NCI-H1417 (cell line): ENCODE measurements around the gene FAXC.
"Not testable (repeated sequence)": the region's sequence is repeated elsewhere in the genome, so short reads cannot be mapped to it uniquely, and the experiment has no call there.

Experiments
- DNase-seq, 3 experiments: peaks; one replicate each; lab custom pipeline; 2025; lab: John Stamatoyannopoulos, UW

The FAXC gene

DNA sequence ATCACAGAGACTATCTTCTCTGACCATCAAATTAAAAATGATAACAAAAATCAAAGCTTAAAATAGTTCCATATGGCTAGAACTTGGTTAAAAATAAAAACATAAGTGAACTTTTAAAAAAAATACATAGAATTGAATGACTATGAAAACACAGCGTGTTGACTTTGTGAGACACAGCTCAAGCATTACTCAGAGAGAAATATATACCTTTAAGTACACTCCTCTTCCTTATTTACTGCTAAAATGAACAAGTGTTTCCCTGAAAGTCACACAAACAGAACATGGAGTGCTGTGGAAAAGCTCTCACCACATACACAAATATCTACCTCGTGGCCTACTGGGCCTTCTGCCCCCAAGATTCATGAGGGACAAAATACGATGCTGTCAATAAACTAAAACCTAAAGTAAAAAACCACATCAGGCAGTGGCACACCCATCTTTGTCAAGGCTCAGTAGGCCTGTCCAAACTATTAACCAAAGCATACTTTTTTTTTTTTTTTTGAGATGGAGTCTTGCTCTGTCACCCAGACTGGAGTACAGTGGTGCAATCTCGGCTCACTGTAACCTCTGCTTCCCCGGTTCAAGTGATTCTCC lies 7.5 kb downstream of the FAXC start:
- no peak for DNase-seq

DNA sequence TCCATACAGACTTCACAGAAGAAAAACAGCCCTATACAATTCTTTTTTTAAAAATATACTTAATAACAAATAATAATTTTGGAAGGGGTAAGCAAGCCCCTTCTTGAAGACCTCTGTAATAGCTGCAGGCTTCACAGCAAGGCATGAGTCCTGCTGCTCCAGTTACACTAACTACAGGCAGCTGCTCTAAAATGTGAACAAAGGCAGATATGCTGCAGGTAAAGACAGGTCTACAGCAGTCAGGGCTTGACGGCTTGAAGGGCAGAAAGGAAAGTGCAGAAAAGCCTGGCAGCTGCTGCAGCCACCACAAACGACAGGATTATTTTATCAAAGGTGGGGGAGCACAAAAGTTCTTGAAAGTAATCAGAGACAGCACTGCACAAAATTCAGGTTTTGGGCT lies 11.3 kb downstream of the FAXC start:
- DNase-seq, result no peak

DNA sequence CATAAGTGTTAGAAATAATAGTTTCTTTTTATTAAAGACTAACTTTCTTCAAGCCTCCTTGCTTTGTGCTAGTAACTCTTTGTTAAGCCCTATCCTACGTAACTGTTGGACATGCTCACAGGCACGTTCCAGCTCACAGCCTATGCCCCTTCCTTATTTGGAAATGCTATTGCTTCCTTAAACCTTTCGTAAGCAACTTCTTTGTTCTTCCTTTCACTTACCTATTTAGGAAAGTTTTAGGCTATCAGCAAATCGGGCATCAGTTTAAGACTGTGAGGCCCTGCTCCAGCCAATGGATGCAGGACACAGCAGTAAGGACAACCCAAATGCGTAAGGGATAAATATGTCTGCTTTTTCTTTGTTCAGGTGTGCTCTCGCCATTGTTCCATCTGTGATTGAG lies 14.2 kb downstream of the FAXC start:
- DNase-seq, result not testable (repeated sequence)

DNA sequence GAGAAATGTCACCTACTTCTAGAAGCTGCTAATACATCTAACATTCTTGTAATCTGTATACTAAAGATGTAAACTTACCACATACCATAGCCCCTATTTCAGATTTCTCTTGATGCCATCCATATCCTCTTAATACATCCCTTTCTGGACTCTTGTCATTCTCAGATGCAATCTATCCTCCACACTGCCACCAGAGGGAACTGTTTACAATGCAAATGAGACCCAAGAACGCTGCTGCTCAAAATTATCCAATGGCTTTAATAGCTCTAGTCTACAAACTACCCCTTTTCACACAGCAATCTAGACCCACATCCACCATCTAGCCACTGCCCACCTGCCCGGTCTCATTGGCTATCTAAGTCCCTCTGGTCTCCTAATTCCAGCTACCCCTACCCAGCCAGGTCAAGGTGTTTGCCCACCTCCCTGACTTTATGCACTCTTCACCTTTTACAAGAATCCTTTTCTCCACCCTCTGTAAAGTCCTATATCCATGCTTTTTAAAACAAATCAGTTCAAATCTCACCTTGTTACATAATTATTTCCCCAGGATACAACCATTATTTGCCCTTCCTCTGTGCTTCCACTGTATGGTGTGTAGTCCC lies 14.8 kb downstream of the FAXC start:
- peak; percentile 21 to 74 (median 27) for DNase-seq

DNA sequence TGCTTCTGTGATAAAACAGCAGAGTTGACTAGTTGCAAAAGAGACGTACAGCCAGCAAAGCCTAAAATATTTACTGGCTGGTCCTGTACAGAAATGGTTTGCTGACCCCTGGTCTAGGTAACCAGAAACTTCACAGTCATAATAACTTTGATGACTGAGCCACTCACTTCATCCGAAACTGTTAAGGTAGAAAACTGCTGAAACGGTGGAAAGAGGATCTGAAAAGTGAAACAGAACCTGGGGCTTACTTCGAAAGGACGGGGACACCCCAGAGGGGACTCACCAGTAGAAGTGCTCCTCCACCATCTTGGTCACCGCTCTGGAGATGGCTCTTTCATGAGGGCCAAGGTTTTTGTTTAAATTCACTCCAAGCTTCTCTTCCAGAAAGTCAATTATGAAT lies 16.4 kb downstream of the FAXC start:
- DNase-seq, result no peak

DNA sequence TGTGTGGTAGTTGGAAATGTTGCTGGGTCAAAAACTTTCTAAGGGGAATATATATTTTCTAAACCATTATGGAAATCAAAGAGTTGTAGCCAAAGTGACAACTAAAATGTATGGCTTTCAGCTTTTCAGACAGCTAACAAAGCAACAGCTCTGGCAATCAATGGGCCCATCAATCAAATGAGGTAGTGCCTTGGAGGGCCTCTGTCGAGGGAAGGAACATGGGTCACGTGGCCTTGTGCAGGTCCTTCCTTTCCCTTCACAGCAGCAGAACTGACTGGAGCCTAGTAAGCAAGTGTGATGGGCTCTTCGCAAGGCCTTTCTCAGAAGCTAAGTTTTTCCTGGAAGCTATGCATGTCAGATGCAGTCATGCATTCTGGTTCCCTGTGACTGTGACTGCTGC lies 17.9 kb downstream of the FAXC start:
- no peak for DNase-seq

DNA sequence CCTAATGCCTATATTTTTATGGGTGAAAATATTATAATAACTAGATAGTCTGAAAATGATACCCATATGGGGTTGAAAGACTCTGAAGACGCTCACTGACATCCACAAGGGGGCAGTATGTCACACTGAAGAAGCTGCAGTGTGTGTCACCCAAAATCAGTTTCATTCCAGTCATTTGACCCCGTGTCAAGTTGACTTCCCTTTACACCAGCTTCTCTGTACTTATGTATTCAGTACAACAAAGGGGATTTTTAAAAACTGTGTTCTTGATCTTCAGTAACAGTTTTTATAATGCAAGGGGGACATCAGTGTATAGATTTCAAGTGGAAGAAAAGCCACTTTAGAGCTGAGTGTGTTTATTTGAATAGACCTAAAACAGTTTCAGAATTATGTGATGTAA lies 19.3 kb downstream of the FAXC start:
- DNase-seq, result peak; percentile 30 to 69 (median 67)

DNA sequence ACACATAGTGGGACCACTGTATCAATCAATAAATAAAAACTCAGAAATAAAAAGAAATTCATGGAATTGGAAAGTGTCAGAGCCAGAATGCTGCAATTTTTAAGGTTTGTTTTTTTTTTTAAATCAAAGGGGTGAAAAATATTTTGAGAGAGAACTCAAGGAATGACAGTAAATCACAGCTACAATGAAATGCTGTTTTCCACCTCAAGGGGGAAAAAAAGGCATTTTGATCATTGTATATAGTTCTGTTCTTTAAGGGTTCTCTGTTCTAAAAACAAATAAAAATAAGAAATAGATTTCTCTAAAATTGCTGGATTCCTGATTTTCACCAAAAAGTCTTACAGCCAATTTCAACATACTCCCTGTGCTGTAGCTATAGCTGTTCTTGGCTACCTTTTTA lies 24.5 kb downstream of the FAXC start:
- no peak for DNase-seq

DNA sequence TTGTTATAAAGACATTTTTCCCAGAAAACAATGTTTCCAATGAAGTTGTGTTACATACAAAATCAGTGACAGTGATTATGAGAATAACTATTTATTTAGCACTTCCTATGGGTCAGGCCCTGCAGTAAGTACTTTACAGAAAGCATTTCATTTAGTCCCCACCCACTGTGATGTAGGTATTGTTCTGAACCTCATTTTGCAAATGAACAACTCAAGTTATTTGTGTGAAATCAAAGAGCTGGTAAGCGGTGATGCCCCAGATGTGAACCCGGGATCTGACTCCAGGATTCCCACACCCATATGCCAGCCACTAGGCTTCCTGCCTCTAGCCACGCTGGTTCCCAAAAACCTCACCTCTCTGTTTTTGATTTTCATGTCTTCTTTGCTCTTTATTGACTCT lies 30.9 kb downstream of the FAXC start:
- DNase-seq, result no peak

DNA sequence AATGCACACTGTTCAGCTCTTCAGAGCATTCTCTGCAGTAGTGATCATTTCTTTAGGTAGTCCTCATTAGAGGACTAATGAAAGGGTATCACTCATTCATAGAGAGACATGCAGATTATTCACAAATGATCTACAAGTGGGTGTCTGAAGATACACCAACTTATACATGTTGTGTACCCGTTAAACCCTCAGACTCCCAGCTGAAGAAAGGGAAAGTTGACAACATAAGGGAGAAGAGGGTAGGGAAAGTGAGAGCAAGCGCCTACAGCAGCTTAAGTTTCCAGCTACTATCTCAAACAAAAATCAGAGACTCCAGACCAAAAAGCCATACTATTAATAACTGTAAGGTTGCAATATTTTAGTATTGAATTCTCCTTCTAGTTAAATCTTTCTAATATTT lies 37.1 kb downstream of the FAXC start:
- no peak for DNase-seq

DNA sequence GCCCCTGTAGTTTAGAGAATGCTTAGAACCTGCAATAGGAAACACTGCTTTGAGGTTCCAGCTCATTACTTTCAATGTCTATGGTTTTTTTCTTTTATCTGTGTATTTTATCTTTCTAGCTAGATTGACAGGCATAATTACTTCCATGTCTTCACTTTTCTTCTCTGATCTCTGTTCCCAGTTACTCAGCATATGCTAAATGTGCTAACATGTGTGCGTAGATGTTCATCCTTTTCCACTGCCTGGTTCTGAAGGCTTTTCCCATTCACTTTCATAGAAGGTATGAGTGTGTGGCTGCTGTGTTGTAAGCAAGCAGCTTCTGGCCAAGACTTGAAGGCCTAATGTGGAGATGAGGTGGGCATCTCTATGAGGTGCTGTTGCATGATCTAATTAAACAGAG lies 38.9 kb downstream of the FAXC start:
- no peak for DNase-seq

DNA sequence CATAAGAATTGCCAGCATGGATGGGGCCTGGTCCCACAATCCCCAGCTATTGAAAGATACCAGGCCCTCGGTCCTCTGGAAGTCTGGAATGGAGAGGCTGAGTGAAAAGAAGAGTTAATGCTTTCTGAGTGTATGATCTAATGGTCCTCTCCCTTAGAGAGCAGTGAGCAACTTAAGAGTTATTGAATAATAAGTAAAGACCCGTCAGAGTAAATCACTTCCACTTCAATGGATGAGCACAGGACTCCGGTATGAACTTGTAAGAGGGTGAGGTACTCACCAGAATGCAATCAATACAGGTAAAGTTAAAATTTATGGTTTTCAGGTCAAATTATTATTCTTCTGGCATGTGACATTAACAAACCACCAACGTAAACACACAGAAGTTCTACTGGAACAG lies 39.9 kb downstream of the FAXC start:
- DNase-seq, result no peak

DNA sequence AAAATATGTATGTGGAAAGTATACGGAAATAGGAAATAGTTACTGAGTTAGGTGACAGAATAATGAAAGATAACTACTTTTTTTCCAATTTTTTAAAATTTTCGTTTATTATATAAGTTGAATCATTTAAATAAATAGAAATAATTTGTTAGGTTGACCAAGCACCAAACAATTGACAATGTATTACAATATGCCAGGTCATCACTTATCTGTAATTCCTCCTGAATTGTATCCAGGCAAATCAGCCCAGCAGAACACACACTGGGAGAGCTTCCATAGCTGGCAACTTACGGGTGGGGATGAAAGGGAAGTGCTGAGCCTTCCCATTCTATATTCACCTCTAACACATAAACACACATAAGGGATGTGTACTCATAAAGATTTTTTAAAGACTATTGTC lies 40.7 kb downstream of the FAXC start:
- no peak for DNase-seq

DNA sequence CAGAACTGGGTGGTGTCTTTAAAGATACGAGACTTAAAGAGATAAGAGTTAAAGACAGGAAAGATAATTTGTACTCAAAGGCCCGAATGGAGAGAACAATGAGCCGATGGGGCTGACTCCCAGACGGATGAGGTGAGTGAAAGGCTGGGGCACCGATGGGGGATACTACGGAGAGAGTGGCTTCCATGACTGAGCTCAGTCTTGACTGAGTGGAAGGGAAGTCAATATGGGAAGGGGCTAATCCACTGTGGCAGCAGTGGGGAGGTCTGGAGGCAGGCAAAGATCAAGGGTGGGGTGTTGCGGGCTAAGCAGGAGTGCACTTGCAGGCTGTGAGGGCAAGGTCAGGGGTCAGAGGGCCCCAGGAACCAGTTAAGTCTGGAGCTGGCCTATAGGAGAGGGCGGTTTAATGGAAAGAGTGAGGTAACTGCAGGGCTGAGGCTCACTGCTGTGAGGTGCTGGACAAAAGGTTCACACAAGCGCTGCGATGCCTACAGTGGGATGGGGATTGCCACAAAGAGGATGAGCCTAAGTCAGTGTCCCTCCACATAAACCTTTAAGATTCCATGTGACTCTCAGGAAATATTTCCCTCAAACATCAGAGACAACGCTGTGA lies 42.1 kb downstream of the FAXC start:
- DNase-seq, result no peak

DNA sequence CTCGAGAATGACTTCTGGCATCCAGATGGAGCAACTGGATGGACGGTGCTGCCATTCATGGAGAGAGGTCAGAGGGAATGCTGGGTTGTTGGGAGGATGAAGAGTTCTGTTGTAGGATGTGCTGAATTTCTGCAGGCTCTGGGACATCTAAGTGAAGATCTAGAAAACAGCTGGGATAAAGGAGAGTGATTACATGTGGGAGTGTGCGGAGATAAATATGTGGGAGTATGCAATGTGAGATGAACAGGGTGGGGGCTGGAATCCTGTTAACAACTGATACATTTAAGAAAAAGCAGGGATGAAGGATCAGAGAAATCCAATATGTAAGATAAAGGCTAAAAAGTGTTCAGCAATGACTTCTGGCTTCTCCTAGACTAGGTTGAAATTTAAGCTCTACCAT lies 43.1 kb downstream of the FAXC start:
- DNase-seq, result no peak

DNA sequence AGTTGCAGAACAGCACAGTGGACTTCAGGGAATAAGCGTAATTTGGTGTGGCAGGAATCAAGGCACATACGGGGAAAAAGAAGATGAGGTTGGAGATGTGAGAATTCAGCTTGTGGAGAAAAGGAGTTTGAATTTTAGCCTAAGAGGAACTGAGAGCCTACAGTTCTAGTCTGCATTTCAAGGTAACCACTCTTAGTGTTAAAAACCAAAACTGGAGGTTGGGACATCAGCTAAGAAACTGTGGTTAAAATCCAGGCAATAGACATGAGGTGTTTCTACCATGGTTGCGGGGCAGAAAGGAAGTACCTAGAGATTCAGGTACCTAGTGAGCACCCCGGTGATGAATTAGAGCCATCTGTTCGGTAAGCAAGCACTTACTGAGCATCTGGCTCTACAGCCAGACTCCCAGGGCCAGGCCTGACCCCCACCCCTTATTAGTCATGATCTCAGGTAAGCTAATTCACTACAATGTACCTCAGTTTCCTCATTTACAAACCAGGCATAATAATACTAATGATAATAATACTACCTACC lies 44.4 kb downstream of the FAXC start:
- DNase-seq, result no peak

DNA sequence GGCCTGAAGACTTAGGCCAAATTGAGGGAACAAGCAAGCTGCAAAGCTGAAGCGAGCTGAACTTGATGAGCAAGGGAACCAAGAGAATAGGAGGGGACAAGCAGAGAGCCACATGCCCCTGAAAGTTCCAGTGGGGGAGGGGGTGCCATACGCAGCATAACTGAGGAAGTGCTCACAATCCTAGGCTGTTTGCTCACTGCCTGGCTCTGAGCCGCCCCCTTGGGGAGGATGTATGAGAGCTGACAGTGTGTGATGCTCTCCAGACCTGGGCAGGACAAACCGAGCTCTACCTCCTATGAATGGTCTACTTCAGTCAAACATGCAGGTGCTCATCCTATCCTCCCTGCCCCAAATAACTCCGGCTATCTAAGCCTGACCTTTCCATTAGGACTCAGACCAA lies 52.1 kb downstream of the FAXC start:
- no peak for DNase-seq

DNA sequence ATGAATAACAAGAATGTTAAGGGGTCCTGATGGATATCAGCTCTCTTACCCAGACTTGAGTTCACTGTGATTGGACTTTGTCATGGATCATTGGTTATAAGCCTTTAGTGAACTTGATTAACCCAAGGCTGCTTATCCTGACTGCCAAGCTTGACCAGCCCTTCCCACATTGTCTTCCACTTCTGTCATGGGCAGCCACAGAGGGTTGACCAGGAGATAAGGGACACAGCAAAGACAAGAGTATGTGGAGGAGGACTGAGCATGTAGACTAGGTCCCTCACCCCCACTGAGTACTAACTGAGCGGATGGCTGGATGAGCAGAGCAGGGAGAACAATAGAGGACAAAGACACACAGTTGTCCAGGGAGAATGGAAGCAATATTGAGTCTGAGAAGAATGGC lies 52.5 kb downstream of the FAXC start:
- DNase-seq, result no peak

DNA sequence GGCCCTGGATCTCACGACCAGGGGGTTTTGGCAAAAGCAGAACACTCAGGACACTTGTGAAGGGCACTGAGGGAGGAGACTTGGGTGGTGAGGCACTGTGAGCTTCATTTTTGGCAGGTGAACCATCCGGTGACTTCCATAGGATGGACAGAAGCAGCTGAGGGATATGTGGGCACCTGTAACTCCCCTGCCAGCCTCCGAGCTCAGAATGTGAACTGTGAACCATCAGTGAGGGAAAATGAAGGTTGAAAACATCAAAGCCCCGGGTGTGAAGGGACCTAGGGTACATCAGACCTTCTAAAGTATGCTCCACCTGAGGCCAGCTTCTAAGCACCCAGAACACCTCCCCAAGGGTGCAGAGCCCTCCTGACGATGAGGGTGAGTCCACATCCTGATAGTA lies 53.2 kb downstream of the FAXC start:
- no peak for DNase-seq

DNA sequence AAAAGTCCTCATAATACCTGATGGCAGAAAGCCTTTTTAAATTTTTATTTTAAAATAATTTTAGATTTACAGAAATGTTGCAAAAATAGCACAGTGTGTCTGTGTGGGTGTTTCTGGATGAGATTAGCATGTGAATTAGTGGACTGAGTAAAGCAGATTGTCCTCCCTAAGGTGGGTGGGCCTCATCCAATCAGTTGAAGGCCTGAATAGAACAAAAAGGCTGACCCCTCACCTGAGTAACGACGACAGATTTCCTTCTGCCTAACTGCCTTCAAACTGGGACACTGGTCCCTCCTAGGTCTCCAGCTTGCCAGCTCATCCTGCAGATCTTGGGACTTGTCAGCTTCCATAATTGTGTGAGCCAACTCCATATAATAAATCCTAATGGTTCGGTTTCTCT lies 54.2 kb downstream of the FAXC start:
- no peak for DNase-seq

DNA sequence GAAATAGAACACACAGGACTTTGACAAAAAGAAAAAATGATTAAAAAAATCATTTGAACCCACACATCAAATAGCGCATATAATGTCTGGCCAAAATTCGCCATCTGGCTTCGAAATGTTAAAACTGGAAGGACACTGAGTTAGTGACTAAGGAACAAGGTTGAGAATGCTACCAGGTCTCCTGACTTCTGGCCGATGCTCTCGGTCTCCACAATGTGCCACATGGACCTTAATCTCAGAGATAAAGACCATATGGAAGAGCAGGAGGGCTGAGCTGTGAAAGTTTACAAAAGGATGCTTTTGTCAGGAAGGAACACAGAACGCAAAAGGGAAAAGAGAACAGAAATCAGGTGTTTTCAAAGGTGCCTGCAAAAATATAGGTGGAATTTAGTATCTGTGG lies 54.7 kb downstream of the FAXC start:
- no peak for DNase-seq

DNA sequence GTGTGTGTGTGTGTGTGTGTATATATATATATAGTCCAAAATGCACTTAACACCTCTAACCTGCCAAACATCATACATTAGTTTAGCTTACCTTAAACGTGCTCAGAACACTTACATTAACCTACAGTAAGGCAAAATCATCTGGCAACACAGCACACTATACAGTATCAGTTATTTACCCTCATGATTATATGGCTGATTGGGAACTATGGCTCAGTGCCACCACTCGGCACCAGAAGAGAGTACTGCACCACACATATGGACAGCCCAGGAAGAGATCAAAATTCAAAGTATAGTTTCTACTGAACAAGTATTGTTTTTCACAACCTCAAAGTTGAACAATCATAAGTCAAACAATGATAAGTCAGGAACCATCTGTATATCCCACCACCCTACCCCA lies 59.8 kb downstream of the FAXC start:
- no peak for DNase-seq

DNA sequence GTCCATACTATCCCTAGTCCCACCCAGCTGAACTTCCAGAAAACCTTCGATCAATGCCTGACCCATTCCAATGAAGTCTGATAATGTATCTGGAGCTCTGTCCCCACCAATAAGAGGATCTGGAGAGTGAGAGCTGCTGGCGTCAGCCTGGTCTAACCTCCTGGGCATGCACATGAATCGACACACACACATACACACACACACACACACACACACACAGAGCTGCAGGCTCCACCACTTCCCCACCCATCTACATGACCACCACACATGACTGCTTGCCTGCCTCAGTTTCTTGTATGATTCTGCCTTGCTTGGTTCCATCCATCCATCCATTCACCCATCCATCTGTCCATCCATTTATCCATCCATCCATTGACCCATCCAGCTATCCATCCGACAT lies 60.8 kb downstream of the FAXC start:
- DNase-seq, result no peak

DNA sequence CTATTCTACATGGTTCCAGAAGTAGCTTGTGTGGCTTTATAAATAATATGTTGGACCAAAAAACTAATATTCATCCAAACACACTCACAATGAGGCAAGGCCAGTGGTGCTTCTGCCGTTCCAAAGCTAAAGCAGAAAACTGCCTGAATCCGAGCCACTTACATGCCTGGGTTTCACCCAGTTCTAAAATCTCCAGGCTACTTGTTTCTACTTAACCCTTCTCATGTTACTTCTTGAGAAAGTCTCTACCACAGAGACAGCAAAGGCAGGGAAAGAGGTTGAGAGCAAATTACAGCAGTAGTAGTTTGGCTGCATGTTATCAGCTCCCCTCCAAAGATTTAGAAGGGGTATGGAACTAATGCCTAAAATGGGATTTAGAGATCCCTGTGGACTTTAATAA lies 62.0 kb downstream of the FAXC start:
- no peak for DNase-seq
